HG03457 (cell line): Measurements from ENCODE around the gene MUC22.
"Not testable (repeated sequence)": the region's sequence is repeated elsewhere in the genome, so short reads cannot be mapped to it uniquely, and the experiment has no call there.

Experiments
- ATAC-seq: cut with Tn5 transposase; IDR thresholded peaks from one replicate; pipeline ENCODE4 v1.9.1; 2021; ENCODE audit warnings: moderate number of reproducible peaks; ENCODE audit not compliant: unreplicated experiment

MUC22 gene

DNA sequence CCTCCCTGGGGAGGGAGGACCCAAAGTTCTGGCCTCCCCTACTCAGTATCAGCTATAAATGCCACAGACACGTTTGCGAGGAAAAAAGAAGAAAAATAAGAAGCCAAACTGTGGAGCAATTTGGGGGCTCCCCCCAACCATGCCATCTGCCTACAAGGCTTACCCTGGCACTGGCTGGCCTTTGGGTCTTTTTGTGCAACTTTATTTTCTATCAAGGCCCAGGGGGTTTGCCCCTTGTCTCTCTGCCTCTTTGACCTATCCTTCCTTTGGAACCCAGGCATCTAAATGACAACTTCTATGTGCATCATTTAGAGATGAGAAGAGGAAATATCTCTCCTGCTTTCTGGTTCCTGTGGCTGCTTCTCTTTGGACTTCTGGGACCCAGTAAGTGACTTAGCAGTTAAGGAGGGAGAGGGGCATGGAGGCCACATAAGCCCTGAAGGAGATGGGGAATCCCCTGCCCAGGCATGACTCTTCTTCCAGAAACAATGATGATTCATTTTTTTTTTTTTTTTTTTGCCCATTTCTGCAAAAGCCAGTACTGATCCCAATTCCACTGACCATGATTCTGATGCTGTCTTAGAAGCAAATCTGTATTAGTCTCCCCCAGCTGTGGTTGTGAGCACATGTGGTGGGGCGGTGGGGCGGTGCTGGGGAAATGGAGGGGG is at the start of gene MUC22:
MUC22 (plus strand) TSS at position 82 of the 668 bp plus-strand sequence; CDS start at position 315, 233 bp downstream.
- ATAC-seq, result no peak

DNA sequence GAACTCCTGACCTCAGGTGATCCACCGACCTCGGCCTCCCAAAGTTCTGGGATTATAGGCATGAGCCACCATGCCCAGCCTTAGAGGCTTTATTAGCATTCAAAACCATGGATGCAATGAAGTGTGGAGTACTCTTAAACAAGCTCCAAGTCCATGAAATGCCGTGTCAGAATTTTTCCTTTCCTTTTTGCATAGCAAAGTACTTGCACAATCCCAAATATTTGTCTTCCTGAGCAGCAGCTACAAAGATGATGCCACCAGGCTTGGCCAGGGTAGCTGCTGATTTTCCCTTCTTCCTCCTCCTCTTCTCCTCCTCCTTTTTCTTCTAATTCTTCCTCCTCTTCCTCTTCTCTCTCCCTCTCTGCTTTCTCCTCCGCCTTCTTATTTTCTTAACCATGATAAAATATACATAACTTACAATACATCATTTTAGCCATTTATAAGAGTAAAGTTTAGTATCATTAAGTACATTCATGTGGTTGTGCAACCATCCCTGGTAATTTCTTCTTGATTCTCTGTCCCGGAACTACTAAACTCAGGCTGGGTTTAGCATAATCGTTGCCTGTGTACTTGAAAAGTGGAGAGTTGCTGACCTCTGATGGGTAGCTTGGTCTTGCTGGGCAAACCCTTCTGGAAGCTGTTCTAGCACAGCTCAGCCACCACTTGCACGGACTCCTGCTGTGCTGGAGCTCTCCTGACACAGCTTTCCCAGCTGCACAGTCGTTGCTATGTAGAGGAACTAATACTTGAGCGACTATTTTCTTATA is 49.2 kb upstream of the MUC22 start:
- no peak for ATAC-seq

DNA sequence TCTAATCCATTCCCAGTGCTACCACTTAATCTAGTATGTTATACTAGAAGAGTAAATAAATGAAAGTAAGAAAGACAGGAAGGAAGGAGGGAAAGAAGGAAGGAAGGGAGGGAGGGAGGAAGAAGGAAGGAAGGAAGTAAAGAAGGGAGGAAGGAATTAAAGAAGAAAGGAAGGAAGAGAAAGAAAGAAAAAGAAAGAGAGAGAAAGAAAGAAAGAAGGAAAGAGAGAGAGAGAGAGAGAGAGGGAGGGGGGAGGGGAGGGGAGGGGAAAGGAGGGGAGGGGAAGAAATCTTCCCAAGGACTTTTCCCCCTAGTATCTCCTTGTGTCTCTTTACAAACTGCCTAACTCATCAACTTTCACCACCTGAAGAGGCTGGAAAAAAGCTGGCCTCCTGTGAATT is 47.6 kb upstream of the MUC22 start:
- ATAC-seq, result no peak

DNA sequence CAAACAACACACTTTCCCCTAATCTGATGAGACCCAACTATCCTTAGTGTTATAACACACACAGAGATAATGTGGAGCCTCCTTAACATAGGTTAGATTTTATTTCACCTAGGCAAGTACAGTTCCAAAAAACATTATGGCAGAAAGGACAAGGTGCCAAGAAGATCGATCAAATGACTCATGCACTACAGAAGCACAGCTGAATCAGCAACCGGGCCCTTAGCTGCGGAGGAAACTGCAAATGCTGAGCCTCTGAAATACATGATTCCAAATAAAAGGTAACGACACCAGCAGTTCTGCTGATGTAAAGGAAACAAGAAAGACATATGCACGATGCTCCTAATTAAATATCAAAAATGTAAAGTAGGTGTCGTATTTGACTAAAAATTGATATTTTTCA is 46.6 kb upstream of the MUC22 start:
- no peak for ATAC-seq

DNA sequence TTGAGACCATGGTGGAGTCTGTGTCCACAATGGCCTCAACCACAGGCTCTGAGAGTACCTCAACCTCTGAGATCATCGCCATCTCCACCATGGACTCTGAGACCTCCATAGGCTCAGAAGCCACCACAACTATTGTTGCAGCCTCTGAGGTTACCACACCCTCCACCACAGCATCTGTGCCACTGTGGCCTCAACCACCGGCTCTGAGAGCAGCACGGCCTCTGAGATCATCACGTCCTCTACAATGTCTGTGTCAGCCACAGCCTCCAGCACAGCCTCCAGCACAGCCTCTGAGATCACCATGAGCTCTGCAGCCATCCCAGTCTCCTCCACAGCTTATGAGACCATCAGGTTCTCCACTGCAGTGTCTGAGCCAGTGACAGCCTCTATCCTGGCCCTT is 46.2 kb upstream of the MUC22 start:
- ATAC-seq, result no peak

DNA sequence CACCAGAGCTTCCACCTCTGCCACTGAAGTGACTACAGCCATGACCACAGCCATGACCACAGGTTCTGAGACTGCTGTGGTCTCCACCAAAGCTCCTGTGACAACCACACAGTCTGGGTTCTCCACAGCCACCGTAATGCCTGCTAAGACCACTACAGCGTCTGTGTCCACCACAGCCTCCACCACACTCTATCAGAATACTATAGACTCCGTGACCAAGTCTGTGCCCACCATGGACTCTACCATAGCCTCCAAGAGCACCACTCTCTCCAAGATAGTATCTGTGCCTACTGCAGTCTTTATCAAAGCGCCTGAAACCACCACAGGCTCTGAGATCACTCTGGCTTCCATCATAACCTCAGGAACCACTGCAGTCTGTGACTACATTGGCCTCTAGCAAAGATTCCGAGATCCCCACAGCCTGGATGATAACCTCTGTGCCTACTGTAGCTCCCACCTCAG is 45.1 kb upstream of the MUC22 start:
- no peak for ATAC-seq

DNA sequence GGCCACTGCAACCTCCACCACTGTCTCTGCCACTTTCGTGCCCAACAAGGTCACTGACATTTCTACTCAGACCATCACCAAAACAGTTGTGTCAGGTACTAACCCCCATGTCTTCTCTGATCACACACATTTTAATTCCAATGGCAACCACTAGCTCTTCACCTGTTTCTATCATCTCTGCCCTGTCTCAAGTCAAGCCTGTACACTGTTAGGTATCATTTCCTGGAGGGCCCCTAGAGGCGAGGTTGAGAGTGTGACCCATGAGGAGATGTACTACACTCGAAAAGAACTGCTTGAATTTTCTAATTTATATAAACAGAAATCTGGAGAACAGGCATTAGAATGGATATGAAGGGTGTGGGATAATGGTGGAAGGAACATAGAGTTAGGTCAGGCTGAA is 44.1 kb upstream of the MUC22 start:
- ATAC-seq, result no peak

DNA sequence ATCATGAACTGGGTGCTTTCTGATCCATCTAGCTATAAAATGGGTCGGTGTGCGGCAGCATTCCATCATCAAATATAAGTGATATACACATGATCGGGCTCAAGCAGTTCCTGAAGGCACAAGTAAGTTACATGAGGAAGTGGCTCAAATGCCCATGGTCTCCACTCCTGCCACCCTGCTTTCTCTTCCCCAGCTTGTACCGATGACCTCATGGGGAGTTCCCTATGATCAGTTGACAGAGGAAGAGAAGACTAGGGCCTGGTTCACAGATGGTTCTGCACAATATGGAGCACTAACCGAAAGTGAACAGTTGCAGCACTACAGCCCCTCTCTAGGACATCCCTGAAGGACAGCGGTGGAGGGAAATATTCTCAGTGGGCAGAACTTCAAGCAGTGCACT is 41.1 kb upstream of the MUC22 start:
- ATAC-seq, result not testable (repeated sequence)

DNA sequence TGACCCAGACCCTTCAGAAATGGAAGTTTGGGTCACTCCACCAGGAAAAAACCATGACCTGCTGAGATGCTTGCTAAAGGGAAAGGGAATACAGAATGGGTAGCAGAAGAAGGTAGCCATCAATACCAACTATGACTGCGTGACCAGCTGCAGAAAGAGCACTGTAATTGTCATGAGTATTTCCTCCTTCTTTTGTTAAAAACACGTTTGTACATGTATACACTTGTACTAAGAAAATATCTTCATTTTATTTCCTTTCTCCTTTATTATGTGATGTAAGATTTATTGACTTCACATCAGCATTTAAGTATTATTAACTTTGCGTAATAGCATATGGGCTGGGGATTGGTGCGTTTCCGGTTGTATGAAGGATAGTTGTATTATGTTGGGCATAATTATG is 39.3 kb upstream of the MUC22 start:
- no peak for ATAC-seq

DNA sequence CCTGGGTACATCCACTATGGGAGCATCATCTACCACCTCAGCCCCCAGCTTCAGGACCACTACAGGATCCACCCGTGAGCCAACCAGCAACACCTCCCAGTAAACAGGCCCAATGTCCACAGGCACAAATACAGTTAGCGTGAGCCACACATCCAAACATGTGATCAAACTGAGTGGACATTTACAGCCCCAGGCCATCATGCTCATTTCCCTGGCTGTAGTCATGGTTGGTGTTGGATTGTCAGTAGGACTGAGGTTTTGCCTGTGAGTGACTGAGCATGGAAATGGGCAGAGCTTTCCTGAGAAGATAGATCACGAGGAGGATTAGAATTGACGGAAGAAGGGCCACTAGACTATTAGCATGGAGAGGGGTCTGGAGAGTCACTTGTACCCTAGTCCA is 37.5 kb upstream of the MUC22 start:
- no peak for ATAC-seq

DNA sequence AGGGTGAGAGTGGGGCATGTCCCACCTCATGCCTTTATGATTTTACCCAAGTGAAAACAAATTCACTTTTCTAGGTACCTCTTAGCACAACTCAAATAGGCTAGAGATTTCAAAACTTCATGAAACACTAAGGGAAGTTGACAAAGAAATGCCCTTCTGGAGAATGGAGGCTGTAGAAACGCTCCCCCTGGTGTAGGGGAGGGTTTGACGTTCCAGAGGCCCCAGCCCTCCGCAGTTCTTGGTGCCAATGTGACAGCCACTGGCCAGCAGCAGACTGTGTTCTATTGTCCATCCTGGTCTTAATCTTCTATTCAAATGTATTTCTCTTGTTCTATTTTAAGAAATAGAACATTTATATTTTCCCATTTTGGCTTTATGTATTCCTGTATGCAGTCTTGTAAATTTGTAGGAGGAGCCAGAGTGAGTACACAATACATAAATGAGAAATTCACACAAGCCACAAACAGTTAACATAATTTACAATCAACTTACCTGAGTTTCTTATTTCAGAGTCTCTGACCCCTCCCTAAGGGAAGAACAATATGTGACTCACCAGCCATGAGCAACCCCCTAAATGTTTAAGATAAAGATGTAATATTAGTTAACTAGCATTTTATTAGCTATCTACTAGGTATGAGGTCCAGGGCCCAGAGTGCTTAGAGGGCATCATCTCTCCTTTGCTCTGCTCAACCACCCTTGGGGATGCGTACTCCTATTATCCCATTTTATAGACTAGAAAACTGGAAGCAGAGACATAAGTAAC is 35.6 kb upstream of the MUC22 start:
- ATAC-seq, result no peak

DNA sequence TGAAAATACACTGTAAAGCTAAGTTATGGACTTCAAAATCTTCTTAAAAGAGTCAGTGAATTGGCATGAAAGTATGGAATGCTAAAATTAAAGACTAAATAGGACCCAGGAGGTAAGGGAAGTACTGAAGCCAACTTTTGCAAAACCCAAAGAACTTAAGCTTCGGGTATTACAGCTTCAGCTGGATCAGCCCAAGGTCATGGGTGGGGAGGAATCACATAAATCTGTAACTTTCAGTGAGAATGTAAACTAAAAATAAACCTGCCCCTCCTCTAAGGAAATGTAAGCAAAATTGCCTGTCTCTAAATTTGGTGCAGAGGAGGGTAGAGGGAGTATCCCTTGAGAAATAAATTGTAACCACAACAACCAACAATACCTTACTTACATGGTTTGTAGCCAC is 31.1 kb upstream of the MUC22 start:
- no peak for ATAC-seq

DNA sequence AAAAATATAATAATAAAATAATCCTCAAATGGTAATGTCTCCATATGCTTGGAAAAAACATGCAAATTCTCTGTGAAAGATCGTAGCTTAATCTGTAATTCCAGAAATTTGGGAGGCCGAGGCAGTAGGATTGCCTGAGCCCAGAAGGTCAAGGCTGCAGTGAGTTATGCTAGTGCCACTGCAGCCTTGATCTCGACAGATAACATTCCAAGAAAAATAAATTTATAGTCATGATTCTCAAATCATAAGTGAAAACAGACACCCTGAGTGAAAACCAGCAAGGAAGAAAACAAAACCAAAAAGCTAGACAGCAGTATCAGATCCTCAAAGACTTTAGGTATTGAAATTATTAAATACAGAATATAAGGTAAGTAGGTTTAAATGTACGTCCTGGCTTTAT is 30.6 kb upstream of the MUC22 start:
- ATAC-seq, result no peak

DNA sequence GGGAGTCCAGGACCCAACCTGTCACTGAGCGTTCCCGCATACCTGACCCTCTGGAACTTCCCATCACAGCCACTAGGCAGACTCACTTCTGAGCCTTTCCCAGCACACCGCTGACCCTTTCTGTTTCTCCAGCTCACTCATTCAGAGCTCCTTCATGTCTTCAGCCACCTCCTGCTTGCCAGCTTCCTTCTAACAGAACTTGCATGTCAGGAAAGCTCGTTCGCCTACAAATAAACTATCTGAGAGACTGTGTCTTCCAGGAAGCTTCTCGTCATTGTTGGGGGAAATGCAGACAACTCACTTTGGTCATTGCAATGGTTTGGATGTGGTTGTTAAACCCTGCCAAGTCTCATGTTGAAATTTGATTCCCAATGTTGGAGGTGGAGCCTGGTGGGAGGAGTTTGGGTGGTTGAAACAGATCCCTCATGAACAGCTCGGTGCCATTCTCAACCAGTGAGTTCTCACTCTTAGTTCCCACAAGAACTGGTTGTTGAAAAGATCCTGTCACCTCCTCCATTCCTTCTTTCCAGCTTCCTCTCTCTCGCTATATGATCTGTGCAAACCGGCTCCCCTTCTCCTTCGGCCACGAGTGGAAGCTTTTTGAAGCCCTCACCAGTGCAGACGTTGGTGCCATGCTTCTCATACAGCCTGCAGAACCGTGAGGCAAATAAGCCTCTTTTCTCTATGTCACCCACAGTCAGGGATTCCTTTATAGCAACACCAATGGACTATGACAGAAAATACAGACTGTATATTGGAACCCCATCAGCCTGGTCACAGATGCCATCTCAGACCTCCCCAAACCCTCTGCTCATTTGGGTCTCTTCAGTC is 28.1 kb upstream of the MUC22 start:
- no peak for ATAC-seq

DNA sequence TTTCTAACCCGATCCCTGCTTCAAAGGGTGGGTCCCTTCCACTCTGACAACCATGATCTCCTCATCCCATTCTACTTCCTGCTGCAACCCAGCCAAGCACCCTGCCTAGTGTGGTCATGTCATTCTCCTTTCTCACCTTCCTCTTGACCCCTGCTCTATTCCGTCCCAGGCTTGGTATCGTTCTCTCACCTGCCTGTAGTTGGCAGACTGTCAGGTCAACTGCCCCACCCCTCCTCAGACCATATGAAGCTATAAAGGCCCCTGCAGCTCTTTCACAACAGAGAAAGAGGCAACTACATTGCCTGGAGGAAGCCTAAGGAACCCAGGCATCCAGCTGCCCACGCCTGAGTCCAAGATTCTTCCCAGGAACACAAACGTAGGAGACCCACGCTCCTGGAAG is 26.8 kb upstream of the MUC22 start, which contains the start of gene MUC21:
MUC21 (plus strand) TSS at position 280 of the 400 bp plus-strand sequence. CDS start 241 bp downstream, outside the sequence.
- ATAC-seq, result no peak

DNA sequence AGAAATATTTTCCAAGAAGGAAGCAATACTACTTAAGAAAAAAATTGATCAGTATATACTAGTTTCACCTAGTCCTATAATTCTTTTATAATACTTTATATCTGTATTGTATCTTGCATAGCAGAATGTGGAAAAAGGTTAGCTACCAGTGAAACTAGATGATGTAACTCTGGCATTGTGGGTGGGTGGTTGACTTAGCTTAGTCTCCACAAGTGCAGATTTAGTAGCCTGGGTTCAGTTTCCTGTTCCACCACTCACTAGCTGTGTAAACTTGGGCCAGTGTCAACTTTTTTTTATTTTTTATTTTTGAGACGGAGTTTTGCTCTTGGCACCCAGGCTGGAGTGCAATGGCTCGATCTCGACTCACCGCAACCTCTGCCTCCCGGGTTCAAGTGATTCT is 24.8 kb upstream of the MUC22 start:
- no peak for ATAC-seq

DNA sequence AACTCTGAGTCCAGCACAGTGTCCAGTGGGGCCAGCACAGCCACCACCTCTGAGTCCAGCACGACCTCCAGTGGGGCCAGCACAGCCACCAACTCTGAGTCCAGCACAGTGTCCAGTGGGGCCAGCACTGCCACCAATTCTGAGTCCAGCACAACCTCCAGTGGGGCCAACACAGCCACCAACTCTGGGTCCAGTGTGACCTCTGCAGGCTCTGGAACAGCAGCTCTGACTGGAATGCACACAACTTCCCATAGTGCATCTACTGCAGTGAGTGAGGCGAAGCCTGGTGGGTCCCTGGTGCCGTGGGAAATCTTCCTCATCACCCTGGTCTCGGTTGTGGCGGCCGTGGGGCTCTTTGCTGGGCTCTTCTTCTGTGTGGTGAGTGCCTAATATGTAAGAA is 23.0 kb upstream of the MUC22 start:
- no peak for ATAC-seq

DNA sequence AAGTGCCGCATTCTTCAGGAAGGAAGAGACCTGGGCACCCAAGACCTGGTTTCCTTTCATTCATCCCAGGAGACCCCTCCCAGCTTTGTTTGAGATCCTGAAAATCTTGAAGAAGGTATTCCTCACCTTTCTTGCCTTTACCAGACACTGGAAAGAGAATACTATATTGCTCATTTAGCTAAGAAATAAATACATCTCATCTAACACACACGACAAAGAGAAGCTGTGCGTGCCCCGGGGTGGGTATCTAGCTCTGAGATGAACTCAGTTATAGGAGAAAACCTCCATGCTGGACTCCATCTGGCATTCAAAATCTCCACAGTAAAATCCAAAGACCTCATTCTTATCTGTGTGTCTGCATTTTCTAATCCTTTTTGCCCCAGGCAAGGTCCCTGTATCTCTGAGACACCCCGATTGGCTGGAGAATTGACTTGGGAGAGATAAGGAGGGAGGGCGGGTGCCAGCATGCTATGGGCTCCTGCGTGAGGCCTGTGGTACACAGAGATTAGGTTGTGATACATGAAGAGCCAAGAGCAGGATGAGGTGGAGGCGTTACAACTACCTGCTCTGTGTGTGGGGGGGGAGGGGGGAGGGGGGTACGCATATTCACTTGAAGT is 22.0 kb upstream of the MUC22 start:
- ATAC-seq, result no peak

DNA sequence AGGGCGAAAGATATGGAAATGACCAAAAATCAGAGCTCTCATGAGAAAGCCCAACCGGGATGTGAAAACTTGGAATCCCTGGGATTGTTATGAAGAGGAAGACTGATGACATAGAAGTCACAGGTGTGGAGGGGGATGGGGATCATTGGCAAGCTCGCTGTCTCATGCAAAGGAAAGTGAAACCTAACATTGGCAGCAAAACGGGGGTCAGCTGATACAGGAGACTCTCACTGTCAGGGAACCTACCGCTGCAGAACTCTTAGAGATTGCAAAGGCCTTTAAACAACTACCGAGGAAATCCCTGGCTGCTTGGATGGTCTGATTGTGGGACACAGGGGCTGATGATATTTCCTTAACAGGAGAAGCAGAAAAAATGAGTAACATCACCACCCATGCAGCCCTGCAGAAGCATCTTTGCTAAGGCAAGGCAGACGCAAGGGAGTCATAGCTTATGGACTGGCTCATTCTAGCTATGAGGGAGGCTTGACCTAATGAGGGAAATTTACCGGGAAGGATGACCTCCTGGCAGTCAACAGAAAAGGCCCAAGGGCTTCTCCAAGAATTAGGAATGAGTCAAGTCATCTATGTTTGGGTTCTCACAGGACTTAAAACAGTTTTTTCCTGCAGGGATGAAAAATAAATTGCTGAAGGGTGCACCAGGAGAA is 19.7 kb upstream of the MUC22 start:
- ATAC-seq, result no peak

DNA sequence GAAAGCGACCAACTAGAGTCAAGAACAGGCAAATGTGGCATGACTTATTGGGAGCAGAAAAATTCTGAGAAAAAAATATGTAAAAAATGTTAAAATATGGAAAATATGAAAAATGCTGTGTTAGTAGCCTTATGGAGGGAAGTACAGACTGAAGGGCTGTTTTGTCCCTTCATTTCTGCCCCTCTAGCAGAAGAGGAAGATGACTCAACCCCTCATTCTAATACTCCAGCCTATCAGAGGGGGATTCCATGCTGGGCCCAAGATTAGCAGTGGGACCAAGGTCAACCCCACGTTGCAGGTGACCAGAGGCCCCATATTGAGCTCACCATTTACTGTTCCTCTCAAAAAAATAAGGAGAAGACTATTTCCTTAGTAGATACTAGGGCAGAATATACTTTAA is 18.4 kb upstream of the MUC22 start:
- ATAC-seq, result no peak
